ENCODE measurements around the gene ARAP3.

Gene ARAP3

GRCh38 chr5:141708016-141708415, 26.0 kb upstream of the ARAP3 start:
- DNase-seq (ENCODE audit: insufficient read length, low spot score) = no peak
- no peak for FAIRE-seq
- no peak for TF ChIP-seq POLR2A (IDR thresholded peaks at IDR 0.05; ENCODE audit: low read depth, low read length)

GRCh38 chr5:141707510-141707909, 25.5 kb upstream of the ARAP3 start:
- DNase-seq (ENCODE audit: insufficient read length, low spot score) (no peak), FAIRE-seq (no peak)
- TF ChIP-seq POLR2A (IDR thresholded peaks at IDR 0.05; ENCODE audit: low read depth, low read length) = no peak

GRCh38 chr5:141706121-141706520, 24.1 kb upstream of the ARAP3 start:
- no peak for TF ChIP-seq POLR2A (IDR thresholded peaks at IDR 0.05; ENCODE audit: low read depth, low read length)
- no peak for DNase-seq (ENCODE audit: insufficient read length, low spot score)
- no peak for FAIRE-seq

GRCh38 chr5:141705469-141705868, 23.4 kb upstream of the ARAP3 start:
- TF ChIP-seq POLR2A (IDR thresholded peaks at IDR 0.05; ENCODE audit: low read depth, low read length) = no peak
- DNase-seq (ENCODE audit: insufficient read length, low spot score) (no peak), FAIRE-seq (no peak)

- FAIRE-seq (no peak), DNase-seq (ENCODE audit: insufficient read length, low spot score) (no peak)
- no peak for TF ChIP-seq POLR2A (IDR thresholded peaks at IDR 0.05; ENCODE audit: low read depth, low read length)
Observed at GRCh38 chr5:141704782-141705297, 22.8 kb upstream of the ARAP3 start.

GRCh38 chr5:141703133-141703561, 21.1 kb upstream of the ARAP3 start:
- FAIRE-seq = no peak
- no peak for DNase-seq (ENCODE audit: insufficient read length, low spot score)
- no peak for TF ChIP-seq POLR2A (IDR thresholded peaks at IDR 0.05; ENCODE audit: low read depth, low read length)

GRCh38 chr5:141701360-141702119, 19.5 kb upstream of the ARAP3 start:
- FAIRE-seq = no peak
- TF ChIP-seq POLR2A (IDR thresholded peaks at IDR 0.05; ENCODE audit: low read depth, low read length) = no peak
- DNase-seq (ENCODE audit: insufficient read length, low spot score) = no peak

GRCh38 chr5:141697586-141697985, 15.6 kb upstream of the ARAP3 start:
- no peak for FAIRE-seq
- no peak for DNase-seq (ENCODE audit: insufficient read length, low spot score)
- no peak for TF ChIP-seq POLR2A (IDR thresholded peaks at IDR 0.05; ENCODE audit: low read depth, low read length)

- DNase-seq (ENCODE audit: insufficient read length, low spot score) (no peak), FAIRE-seq (no peak)
- TF ChIP-seq POLR2A (IDR thresholded peaks at IDR 0.05; ENCODE audit: low read depth, low read length) = no peak
Observed at GRCh38 chr5:141696431-141696830, 14.4 kb upstream of the ARAP3 start.

- FAIRE-seq (no peak), DNase-seq (ENCODE audit: insufficient read length, low spot score) (no peak)
- TF ChIP-seq POLR2A (IDR thresholded peaks at IDR 0.05; ENCODE audit: low read depth, low read length) = no peak
Observed at GRCh38 chr5:141695627-141696215, 13.7 kb upstream of the ARAP3 start.

GRCh38 chr5:141694479-141694878, 12.4 kb upstream of the ARAP3 start:
- DNase-seq (ENCODE audit: insufficient read length, low spot score) = no peak
- TF ChIP-seq POLR2A (IDR thresholded peaks at IDR 0.05; ENCODE audit: low read depth, low read length) = no peak
- no peak for FAIRE-seq

GRCh38 chr5:141692919-141693725, 11.1 kb upstream of the ARAP3 start:
- DNase-seq (ENCODE audit: insufficient read length, low spot score) (peak; percentile 65), FAIRE-seq (no peak)
- TF ChIP-seq POLR2A (IDR thresholded peaks at IDR 0.05; ENCODE audit: low read depth, low read length) = no peak

GRCh38 chr5:141692533-141692888, 10.5 kb upstream of the ARAP3 start:
- TF ChIP-seq POLR2A (IDR thresholded peaks at IDR 0.05; ENCODE audit: low read depth, low read length) = no peak
- no peak for DNase-seq (ENCODE audit: insufficient read length, low spot score)
- no peak for FAIRE-seq

GRCh38 chr5:141691867-141692532, 10.0 kb upstream of the ARAP3 start:
- no peak for TF ChIP-seq POLR2A (IDR thresholded peaks at IDR 0.05; ENCODE audit: low read depth, low read length)
- DNase-seq (ENCODE audit: insufficient read length, low spot score) = peak; percentile 69
- no peak for FAIRE-seq
